Ovary (tissue), 1 donor: ENCODE results near the gene NOXRED1.

ENCODE experiments used
- EP300 ChIP-seq: sonication (generic); formaldehyde crosslinking; IDR thresholded peaks from one replicate; pipeline ENCODE4 v1.6.1; 2017; ENCODE audit warnings: antibody characterized with exemption
- POLR2A ChIP-seq: fragments of 450-650 bp; IDR thresholded peaks from one replicate; pipeline ENCODE4 v1.6.1; 2017; ENCODE audit warnings: antibody characterized with exemption, mild to moderate bottlenecking, moderate library complexity

DNA sequence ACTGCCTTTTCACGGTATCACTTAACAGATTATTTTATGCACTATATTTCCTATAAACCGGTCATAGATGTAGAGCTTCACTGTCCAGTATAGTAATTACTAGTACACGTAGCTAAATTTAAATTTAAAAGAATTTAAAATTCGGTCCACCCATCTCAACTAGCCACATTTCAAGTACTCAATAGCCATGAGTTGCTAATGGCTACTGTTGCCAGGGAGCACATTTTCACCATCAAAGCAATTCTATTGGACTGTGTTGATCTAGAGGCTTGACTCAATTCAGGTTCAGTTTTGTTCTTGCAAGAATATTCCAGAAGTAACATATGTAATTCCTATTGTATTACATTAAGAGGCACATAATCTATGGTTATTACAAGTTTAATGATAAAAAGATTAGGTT is 66.4 kb downstream of the NOXRED1 start:
- TF ChIP-seq EP300 = no peak
- no peak for TF ChIP-seq POLR2A
